Tibial nerve (tissue), 4 donors: ENCODE measurements around the gene PXDC1. TPM values are rescaled to one million over a fixed set of nuclear protein-coding genes. Genes with fewer than 3 reads are reported as not detected.

Experiments
- DNase-seq, 2 donors: peaks; one replicate each; pipeline ENCODE4 v3.0.0-alpha.2; 2019; ENCODE audit warnings: low spot score in 2 of 2
- H3K27ac ChIP-seq, 4 donors: fragments of 200-600 bp; sonication (generic) in 3 of 4; one replicate each; pipeline ENCODE4 v1.5.1; 2017 to 2019; ENCODE audit warnings: mild to moderate bottlenecking in 1 of 4
- H3K27me3 ChIP-seq, 2 donors: fragments of 200-600 bp; sonication (generic) in 1 of 2; one replicate each; pipeline versions ENCODE4 v1.5.1 to v1.6.0; 2017 to 2019
- H3K36me3 ChIP-seq, 3 donors: fragments of 200-600 bp; sonication (generic); one replicate each; pipeline ENCODE4 v1.5.1; 2018 to 2019
- H3K4me1 ChIP-seq, 4 donors: fragments of 200-600 bp; sonication (generic) in 3 of 4; one replicate each; pipeline ENCODE4 v1.5.1; 2017 to 2019
- H3K4me3 ChIP-seq, 4 donors: fragments of 200-600 bp; sonication (generic) in 3 of 4; one replicate each; pipeline ENCODE4 v1.5.1; 2017 to 2019; ENCODE audit warnings: mild to moderate bottlenecking in 1 of 4, moderate library complexity in 1 of 4
- H3K9me3 ChIP-seq, 4 donors: fragments of 200-600 bp; sonication (generic) in 3 of 4; one replicate each; pipeline ENCODE4 v1.5.1; 2017 to 2019
- EP300 ChIP-seq, 2 donors: sonication (generic); formaldehyde crosslinking; IDR thresholded peaks; one replicate each; pipeline ENCODE4 v1.6.1; 2017; ENCODE audit warnings: antibody characterized with exemption in 2 of 2, mild to moderate bottlenecking in 1 of 2
- POLR2A ChIP-seq, 2 donors: fragments of 450-650 bp; IDR thresholded peaks; one replicate each; pipeline ENCODE4 v1.6.1; 2017; ENCODE audit warnings: antibody characterized with exemption in 2 of 2, mild to moderate bottlenecking in 2 of 2, moderate library complexity in 2 of 2
- WGBS, 2 donors: methylation state at CpG; one replicate each; pipeline ENCODE4 v1.1.5; 2018; 5-methylcytosine and 5-hydroxymethylcytosine counted together
- total RNA-seq, 4 donors: library from RNA; depleted of rRNA; stranded (reverse); fragments of >200 nt; gene quantifications; one replicate each; pipeline ENCODE4 v1.1.0, GENCODE V29; 2016
- TF ChIP-seq, protein P1 (sequence below), 5 experiments: fragments of 200-600 bp in 3 of 5; fragments of 450-650 bp in 2 of 5; sonication (generic) in 3 of 5; IDR thresholded peaks; one replicate each; pipeline ENCODE4 v1.5.1; 2016 to 2019; ENCODE audit warnings: antibody characterized with exemption in 5 of 5, mild to moderate bottlenecking in 3 of 5, moderate library complexity in 2 of 5

The PXDC1 gene
- total RNA-seq, 4 donors from 2014 or later: 93.6 to 174 (median 113) TPM

DNA sequence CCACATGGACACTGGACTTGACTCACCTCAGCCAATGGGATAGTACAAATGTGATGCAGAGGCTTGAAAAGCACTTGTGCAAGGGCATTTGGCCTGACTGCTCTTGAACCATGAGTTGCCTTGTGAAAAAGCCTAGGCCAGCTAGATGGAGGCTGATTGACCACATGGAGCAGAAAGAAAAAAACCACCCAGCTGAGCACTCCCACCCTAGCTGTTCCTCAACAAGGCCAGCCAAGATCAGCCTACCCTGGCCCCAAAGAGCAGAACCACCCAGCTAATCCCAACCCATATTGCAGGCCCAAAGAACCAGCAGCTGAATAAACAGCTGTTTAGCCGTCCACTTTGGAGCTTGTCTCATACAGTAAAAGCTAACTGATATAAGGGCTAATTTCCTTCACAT, 36.7 kb downstream of the PXDC1 start:
- H3K27ac ChIP-seq: no peak overlapping the region
- H3K27me3 ChIP-seq: no peaks in the 10 kb centered on the region
- no peak overlapping the region for H3K4me3 ChIP-seq
- H3K36me3 ChIP-seq: peaks cover 0 to 15% (median 0%) of the 10 kb centered on the region in 3 donors
- DNase-seq: no peak
- whole genome bisulfite sequencing, 2 donors: 67 to 71% methylated on average over 1 of the region's 1 CpG
- H3K4me1 ChIP-seq: no peaks in the 10 kb centered on the region
- TF ChIP-seq, protein P1, sequence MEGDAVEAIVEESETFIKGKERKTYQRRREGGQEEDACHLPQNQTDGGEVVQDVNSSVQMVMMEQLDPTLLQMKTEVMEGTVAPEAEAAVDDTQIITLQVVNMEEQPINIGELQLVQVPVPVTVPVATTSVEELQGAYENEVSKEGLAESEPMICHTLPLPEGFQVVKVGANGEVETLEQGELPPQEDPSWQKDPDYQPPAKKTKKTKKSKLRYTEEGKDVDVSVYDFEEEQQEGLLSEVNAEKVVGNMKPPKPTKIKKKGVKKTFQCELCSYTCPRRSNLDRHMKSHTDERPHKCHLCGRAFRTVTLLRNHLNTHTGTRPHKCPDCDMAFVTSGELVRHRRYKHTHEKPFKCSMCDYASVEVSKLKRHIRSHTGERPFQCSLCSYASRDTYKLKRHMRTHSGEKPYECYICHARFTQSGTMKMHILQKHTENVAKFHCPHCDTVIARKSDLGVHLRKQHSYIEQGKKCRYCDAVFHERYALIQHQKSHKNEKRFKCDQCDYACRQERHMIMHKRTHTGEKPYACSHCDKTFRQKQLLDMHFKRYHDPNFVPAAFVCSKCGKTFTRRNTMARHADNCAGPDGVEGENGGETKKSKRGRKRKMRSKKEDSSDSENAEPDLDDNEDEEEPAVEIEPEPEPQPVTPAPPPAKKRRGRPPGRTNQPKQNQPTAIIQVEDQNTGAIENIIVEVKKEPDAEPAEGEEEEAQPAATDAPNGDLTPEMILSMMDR (IDR thresholded peaks at IDR 0.05): no peak
- TF ChIP-seq EP300 (IDR thresholded peaks at IDR 0.05) (no peak), POLR2A (IDR thresholded peaks at IDR 0.05) (no peak)
- peaks cover 0 to 5% (median 0%) of the 10 kb centered on the region in 4 donors for H3K9me3 ChIP-seq

DNA sequence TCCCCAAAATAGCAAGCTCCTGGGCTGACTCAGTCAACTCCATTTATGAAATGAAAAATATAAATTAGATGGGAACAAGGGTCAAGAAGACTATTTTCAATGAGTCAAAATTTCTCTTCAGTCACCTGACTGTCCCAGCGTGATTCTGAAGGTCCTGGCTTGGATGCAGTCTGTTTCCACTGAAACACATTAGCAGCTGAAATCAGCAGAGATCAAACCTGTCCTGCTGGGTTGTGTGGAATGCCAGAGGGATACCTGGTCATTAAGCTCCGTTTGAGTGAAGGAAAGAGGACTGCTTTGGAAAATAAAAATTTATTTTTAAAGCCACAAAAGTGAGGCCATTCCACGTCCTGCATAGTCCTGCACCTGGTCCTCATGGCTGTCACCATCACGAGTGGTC, 37.4 kb downstream of the PXDC1 start:
- Histone ChIP-seq H3K27me3 (no peaks in the 10 kb centered on the region), H3K27ac (no peak overlapping the region), H3K36me3 (peaks cover 0 to 9% (median 0%) of the 10 kb centered on the region in 3 donors), H3K4me1 (no peaks in the 10 kb centered on the region), H3K9me3 (peaks cover 0 to 5% (median 0%) of the 10 kb centered on the region in 4 donors), H3K4me3 (no peak overlapping the region)
- DNase-seq: no peak
- TF ChIP-seq POLR2A (IDR thresholded peaks at IDR 0.05): no peak
- TF ChIP-seq, protein P1 (IDR thresholded peaks at IDR 0.05): no peak
- TF ChIP-seq EP300 (IDR thresholded peaks at IDR 0.05): no peak
- 89 to 96% methylated on average over 4 of the region's 4 CpGs for WGBS, 2 donors

DNA sequence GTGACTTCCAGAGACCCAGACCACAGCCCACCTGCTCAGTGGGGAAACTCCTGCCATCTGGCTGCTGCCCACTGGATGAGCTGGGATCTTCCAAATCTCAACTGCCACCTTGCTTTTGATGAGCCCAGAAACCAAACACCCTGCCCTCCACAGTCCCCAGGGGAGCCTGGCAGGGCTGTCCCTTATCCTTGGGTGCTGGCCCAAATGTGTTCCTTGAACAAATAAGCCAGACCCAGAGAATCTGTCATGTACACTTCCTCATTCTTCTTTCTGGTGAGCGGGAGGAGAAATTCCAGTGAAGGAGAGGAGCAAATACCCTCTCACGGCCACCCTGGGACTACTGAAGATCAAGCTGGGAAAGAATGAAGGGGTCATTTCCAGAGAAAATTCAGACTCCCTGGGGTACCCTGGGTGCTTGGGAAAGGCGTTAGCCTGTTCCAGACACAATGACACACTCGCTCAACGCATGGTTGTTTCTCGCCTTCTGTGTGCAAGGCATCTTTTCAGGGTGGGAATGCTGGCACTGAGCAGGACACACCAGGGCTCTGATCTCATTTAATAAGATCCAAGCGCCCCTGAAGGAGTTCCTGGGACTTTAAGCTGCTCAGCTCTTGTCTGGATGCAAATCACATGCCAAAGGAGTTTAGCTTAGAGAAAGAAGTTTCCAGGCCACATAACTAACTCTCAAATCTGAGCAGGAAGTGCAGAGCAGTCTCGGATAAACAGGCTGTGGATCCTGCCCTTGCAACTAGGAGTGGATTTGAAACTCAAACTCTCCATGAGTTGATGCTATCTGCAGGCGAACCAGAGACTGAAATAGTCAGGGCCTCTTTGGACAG, 38.5 kb downstream of the PXDC1 start:
- WGBS, 2 donors: 76 to 77% methylated on average over 9 of the region's 9 CpGs
- Histone ChIP-seq H3K27me3 (no peaks in the 10 kb centered on the region), H3K4me3 (no peak overlapping the region), H3K9me3 (peaks cover 0 to 5% (median 0%) of the 10 kb centered on the region in 4 donors), H3K36me3 (peaks cover 0 to 9% (median 0%) of the 10 kb centered on the region in 3 donors), H3K27ac (no peak overlapping the region), H3K4me1 (no peaks in the 10 kb centered on the region)
- TF ChIP-seq, protein P1 (IDR thresholded peaks at IDR 0.05): no peak
- TF ChIP-seq POLR2A (IDR thresholded peaks at IDR 0.05) (no peak), EP300 (IDR thresholded peaks at IDR 0.05) (no peak)
- DNase-seq: no peak

DNA sequence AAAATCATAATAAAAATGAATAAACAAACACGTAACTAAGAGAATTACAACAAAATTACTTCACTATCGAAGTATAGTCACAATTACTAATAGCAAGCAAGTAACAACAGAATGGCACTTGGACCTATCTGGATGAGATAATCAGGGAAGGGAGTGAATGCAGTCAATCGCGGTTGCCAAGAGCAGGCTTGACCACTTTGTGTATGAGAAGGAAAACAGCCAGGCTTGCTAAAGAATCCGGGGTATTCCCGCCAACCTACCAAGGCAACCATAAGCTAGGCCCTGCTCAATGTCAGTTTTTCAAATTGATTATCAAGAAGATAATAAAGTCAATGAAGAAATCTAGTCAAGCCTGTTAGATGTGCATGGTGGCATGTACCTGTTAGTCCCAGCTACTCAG, 39.7 kb downstream of the PXDC1 start:
- no peak overlapping the region for H3K4me3 ChIP-seq
- no peak for DNase-seq
- H3K4me1 ChIP-seq: no peaks in the 10 kb centered on the region
- whole genome bisulfite sequencing, 2 donors: 93 to 95% methylated on average over 6 of the region's 6 CpGs
- H3K27ac ChIP-seq: no peak overlapping the region
- H3K9me3 ChIP-seq: peaks cover 0 to 8% (median 0%) of the 10 kb centered on the region in 4 donors
- no peaks in the 10 kb centered on the region for H3K27me3 ChIP-seq
- TF ChIP-seq EP300 (IDR thresholded peaks at IDR 0.05): no peak
- TF ChIP-seq, protein P1 (IDR thresholded peaks at IDR 0.05): no peak
- TF ChIP-seq POLR2A (IDR thresholded peaks at IDR 0.05): no peak
- H3K36me3 ChIP-seq: peaks cover 0 to 13% (median 0%) of the 10 kb centered on the region in 3 donors

DNA sequence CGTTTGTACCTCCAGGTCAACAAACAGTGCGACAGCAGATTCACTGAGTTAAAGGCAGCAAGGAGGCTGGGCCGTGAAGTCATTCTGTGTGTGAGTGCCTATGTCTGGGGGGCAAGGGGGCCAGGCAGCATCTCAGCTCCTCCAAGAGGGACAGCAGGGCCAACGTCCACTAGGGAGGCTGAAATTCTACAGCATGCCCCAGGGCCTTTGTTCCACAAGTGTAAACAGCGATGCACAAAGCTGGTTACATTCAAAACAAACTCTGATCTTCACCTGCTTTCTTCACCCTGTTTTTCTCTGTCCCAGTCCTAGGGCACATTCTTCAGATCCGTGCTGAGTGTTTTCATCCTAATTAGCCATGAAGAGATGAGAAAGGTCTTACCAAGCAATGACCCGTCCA, 41.1 kb downstream of the PXDC1 start:
- no peak for TF ChIP-seq POLR2A (IDR thresholded peaks at IDR 0.05)
- TF ChIP-seq, protein P1 (IDR thresholded peaks at IDR 0.05): no peak
- TF ChIP-seq EP300 (IDR thresholded peaks at IDR 0.05): no peak
- DNase-seq: no peak
- H3K36me3 ChIP-seq: peaks cover 0 to 13% (median 0%) of the 10 kb centered on the region in 3 donors
- H3K27ac ChIP-seq: no peak overlapping the region
- no peak overlapping the region for H3K4me3 ChIP-seq
- no peaks in the 10 kb centered on the region for H3K4me1 ChIP-seq
- no peaks in the 10 kb centered on the region for H3K27me3 ChIP-seq
- H3K9me3 ChIP-seq: peaks cover 0 to 10% (median 0%) of the 10 kb centered on the region in 4 donors
- 68 to 74% methylated on average over 7 of the region's 7 CpGs for WGBS, 2 donors
